Osteoblast (primary cell): ENCODE data around the gene L1CAM. TPM values are rescaled to one million over a fixed set of nuclear protein-coding genes. Genes with fewer than 3 reads are reported as not detected.
A peak's percentile ranks its signal among the peaks of the same experiment; 100 is the strongest.

ENCODE experiments used
- DNase-seq: peaks from one replicate; pipeline ENCODE4 v3.0.0; 2011; ENCODE audit warnings: low spot score, mixed read lengths; ENCODE audit not compliant: insufficient read length; ENCODE audit errors: missing footprints
- H2AFZ ChIP-seq: 2 replicates; pipeline ENCODE4 v1.6.0; 2011; ENCODE audit warnings: mild to moderate bottlenecking, low read length
- H3K27ac ChIP-seq: 2 replicates; pipeline ENCODE4 v1.5.1; 2011; ENCODE audit warnings: mild to moderate bottlenecking, low read depth, low read length, moderate library complexity
- H3K27me3 ChIP-seq: 2 replicates; pipeline ENCODE4 v1.6.0; 2012; ENCODE audit warnings: mild to moderate bottlenecking, control low read depth, inconsistent platforms, low read length, moderate library complexity; ENCODE audit not compliant: insufficient read depth
- H3K36me3 ChIP-seq: 2 replicates; pipeline ENCODE4 v1.5.1; 2011; ENCODE audit warnings: mild to moderate bottlenecking, low read length, control low read depth, moderate library complexity; ENCODE audit not compliant: insufficient read depth
- H3K4me1 ChIP-seq: 2 replicates; pipeline ENCODE4 v1.5.1; 2011; ENCODE audit warnings: mild to moderate bottlenecking, low read length, control low read depth, moderate library complexity; ENCODE audit not compliant: insufficient read depth
- H3K4me2 ChIP-seq: 2 replicates; pipeline ENCODE4 v1.6.0; 2011; ENCODE audit warnings: mild to moderate bottlenecking, low read length; ENCODE audit not compliant: insufficient read depth
- H3K4me3 ChIP-seq: fragments of 200-600 bp; sonication (generic); 3 replicates; pipeline ENCODE4 v1.5.1; 2012; ENCODE audit warnings: mild to moderate bottlenecking, low read length, inconsistent platforms; ENCODE audit not compliant: insufficient read depth
- H3K79me2 ChIP-seq: 2 replicates; pipeline ENCODE4 v1.6.0; 2012; ENCODE audit warnings: mild to moderate bottlenecking, low read length, control low read depth, inconsistent platforms; ENCODE audit not compliant: insufficient read depth
- H3K9me3 ChIP-seq: 2 replicates; pipeline ENCODE4 v1.5.1; 2011; ENCODE audit warnings: low read depth, low read length, control low read depth
- H4K20me1 ChIP-seq: 2 replicates; pipeline ENCODE4 v1.6.0; 2012; ENCODE audit warnings: mild to moderate bottlenecking, low read length, control low read depth; ENCODE audit not compliant: insufficient read depth
- total RNA-seq: library from RNA; depleted of rRNA; stranded (reverse); fragments of >200 nt; gene quantifications from 2 replicates; pipeline ENCODE4 v1.2.3, GENCODE V29; 2012
- TF ChIP-seq, protein P1 (sequence below): IDR thresholded peaks from 2 replicates; pipeline ENCODE4 v1.5.1; 2011; ENCODE audit warnings: mild to moderate bottlenecking, low read depth, low read length, moderate library complexity; ENCODE audit errors: extremely low read depth

Gene L1CAM
- total RNA-seq, 1 donor, result under 0.01 TPM

DNA sequence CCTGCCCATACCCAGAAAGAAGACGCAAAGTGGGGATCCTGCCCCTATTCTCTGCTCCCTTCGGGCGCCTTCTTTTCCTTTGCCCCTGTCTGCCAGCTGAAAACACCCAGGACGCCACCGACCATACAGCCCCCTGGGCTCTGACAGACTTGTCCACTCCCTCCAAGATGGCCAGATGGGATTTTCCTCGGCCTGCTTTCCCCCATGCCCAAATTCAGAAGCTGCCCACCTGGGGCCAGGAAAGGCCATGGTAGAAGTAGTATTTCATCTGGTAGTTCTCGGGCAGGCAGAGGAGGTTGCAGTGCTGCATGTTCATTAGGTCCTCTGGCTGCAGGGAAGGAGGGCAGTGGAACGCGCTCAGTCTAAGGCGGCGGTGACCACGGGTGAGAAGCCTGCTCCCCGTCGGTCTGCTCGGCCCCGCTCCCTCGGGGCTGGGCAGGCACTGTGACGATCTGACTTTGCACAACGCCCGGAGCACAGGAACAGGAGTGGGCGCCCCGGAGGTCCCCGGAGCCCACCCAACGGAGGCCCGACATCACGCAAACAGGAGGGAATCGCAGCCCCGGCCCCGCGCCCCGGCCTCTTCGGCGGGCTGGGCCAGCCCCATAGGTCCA is 48.3 kb upstream of the L1CAM start:
- TF ChIP-seq, protein P1, sequence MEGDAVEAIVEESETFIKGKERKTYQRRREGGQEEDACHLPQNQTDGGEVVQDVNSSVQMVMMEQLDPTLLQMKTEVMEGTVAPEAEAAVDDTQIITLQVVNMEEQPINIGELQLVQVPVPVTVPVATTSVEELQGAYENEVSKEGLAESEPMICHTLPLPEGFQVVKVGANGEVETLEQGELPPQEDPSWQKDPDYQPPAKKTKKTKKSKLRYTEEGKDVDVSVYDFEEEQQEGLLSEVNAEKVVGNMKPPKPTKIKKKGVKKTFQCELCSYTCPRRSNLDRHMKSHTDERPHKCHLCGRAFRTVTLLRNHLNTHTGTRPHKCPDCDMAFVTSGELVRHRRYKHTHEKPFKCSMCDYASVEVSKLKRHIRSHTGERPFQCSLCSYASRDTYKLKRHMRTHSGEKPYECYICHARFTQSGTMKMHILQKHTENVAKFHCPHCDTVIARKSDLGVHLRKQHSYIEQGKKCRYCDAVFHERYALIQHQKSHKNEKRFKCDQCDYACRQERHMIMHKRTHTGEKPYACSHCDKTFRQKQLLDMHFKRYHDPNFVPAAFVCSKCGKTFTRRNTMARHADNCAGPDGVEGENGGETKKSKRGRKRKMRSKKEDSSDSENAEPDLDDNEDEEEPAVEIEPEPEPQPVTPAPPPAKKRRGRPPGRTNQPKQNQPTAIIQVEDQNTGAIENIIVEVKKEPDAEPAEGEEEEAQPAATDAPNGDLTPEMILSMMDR, result no peak
- H3K9me3 ChIP-seq, result no peaks in the 10 kb centered on the region
- H2AFZ ChIP-seq, result peak overlapping the region; percentile 59
- H3K27ac ChIP-seq, result peak overlapping the region; percentile 48
- peaks cover 7% of the 10 kb centered on the region for H3K4me1 ChIP-seq
- peaks cover 21% of the 10 kb centered on the region for H3K36me3 ChIP-seq
- peak; percentile 81 for DNase-seq
- H3K79me2 ChIP-seq, result peaks cover 38% of the 10 kb centered on the region
- peak overlapping the region; percentile 82 for H3K4me3 ChIP-seq
- H3K4me2 ChIP-seq, result peak overlapping the region; percentile 86
- H4K20me1 ChIP-seq, result peaks cover 39% of the 10 kb centered on the region
- H3K27me3 ChIP-seq, result no peaks in the 10 kb centered on the region

DNA sequence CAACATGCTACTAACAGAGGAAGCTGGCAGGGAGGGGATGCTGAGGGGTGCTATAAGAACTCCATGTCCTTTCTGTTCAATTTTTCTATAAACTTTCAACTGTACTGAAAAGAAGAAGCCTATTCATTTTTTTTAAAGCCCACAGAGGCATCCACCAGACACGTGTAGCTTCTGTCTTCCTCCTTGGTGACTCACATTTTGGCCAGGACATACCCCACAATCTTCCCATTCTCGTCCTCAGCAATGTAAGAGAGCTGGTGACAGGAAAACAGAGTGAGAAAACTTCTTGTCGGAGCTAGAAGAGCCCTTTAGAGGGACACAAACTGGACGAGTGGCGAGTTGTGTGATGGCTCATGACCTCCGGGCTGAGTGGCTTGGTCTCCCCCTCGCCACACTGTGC is 47.8 kb upstream of the L1CAM start:
- no peak overlapping the region for H2AFZ ChIP-seq
- peaks cover 22% of the 10 kb centered on the region for H3K36me3 ChIP-seq

DNA sequence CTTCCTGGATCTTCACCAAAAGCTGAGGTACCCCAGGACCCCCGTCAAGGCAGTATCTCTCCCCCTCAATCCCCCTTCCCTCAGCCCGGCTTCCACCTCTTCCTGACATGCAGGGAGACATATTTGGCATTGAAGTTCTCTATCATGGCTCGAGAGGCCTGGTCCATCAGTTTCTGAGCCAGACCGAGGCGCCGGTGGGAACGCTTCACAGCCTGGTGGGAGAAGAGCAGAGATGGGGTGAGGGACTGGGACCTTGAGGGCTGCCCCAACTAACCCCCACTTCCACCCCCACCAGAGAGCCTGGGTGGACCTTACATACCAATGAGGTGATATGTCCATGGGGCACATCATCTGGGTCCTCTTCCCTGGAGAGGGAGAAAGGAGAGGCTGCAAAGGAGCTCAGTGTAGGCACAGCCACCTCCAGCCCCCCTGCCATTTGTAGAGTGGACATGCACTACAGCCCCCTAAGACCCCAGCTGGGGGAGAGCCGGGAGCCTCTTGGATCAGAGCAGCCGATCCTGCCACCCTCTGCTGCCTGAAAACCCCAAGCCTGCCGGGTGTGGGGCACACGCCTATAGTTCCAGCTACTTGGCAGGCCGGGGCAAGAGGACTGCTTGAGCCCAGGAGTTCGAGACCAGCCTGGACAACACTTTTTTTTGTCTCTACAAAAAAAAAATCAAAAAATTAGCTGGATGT is 46.4 kb upstream of the L1CAM start:
- H3K4me2 ChIP-seq, result no peak overlapping the region
- H3K9me3 ChIP-seq, result no peaks in the 10 kb centered on the region
- H3K36me3 ChIP-seq, result peaks cover 22% of the 10 kb centered on the region
- no peaks in the 10 kb centered on the region for H3K27me3 ChIP-seq
- H4K20me1 ChIP-seq, result peaks cover 43% of the 10 kb centered on the region
- peaks cover 38% of the 10 kb centered on the region for H3K79me2 ChIP-seq
- TF ChIP-seq, protein P1, result no peak
- H3K4me1 ChIP-seq, result peaks cover 9% of the 10 kb centered on the region
- DNase-seq, result no peak
- no peak overlapping the region for H2AFZ ChIP-seq
- no peak overlapping the region for H3K27ac ChIP-seq
- no peak overlapping the region for H3K4me3 ChIP-seq

More for the DNA sequence above, 47.8 kb upstream of the L1CAM start:
- H3K9me3 ChIP-seq, result no peaks in the 10 kb centered on the region
- H3K79me2 ChIP-seq, result peaks cover 38% of the 10 kb centered on the region
- H3K4me1 ChIP-seq, result peaks cover 7% of the 10 kb centered on the region
- H4K20me1 ChIP-seq, result peaks cover 43% of the 10 kb centered on the region
- DNase-seq, result peak; percentile 85
- H3K27me3 ChIP-seq, result no peaks in the 10 kb centered on the region
- peak overlapping the region; percentile 82 for H3K4me3 ChIP-seq
- H3K4me2 ChIP-seq, result peak overlapping the region; percentile 86
- peak overlapping the region; percentile 48 for H3K27ac ChIP-seq
- TF ChIP-seq, protein P1, result no peak

DNA sequence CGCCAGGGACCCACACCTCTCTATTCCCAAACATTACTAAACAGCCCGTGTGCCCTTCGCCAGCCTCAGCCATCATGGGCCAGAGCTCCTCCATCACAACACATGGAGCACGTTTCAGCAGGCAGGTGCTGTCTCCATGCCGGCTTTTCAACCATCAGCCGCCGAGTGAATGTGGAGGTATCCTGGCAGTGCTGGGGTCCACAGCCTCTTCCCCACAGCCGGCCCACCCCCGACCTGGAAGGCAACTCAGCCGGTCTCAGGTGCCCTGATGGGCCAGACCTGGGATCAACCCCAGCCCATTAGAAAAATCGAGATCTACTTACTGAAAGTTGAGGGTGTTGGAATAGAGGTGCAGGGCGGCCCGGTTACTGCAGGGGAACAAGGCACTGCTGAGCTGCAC is 45.8 kb upstream of the L1CAM start:
- H4K20me1 ChIP-seq, result peaks cover 46% of the 10 kb centered on the region
- no peaks in the 10 kb centered on the region for H3K27me3 ChIP-seq
- H3K27ac ChIP-seq, result no peak overlapping the region
- TF ChIP-seq, protein P1, result no peak
- H3K4me2 ChIP-seq, result no peak overlapping the region
- peaks cover 38% of the 10 kb centered on the region for H3K79me2 ChIP-seq
- no peak overlapping the region for H3K4me3 ChIP-seq
- peaks cover 22% of the 10 kb centered on the region for H3K36me3 ChIP-seq
- no peak for DNase-seq
- no peak overlapping the region for H2AFZ ChIP-seq
- H3K4me1 ChIP-seq, result peaks cover 9% of the 10 kb centered on the region
- H3K9me3 ChIP-seq, result no peaks in the 10 kb centered on the region
